SIG-M5 (cell line): ENCODE data around the gene LTV1.
"Not testable (repeated sequence)": the region's sequence is repeated elsewhere in the genome, so short reads cannot be mapped to it uniquely, and the experiment has no call there.

Experiments used
- DNase-seq: peaks from one replicate; lab custom pipeline; 2025; lab: John Stamatoyannopoulos, UW

The LTV1 gene

DNA sequence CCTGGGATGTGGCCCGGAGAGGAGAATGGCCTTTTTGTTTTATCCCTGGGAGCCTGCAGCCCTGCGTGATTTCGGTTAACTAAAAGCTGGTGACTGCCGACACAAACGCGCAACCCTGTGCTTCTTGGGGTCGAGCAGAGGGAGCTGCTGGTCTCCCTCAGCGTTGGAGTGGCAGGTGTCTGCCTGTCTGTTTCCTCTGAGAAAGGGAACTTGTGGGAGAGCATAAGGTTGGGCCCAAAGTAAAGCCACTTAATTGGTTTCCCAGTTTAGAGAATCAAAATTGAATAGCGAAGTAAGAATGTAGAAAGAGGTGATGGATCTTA, 500 bp downstream of the LTV1 start:
- DNase-seq: no peak

DNA sequence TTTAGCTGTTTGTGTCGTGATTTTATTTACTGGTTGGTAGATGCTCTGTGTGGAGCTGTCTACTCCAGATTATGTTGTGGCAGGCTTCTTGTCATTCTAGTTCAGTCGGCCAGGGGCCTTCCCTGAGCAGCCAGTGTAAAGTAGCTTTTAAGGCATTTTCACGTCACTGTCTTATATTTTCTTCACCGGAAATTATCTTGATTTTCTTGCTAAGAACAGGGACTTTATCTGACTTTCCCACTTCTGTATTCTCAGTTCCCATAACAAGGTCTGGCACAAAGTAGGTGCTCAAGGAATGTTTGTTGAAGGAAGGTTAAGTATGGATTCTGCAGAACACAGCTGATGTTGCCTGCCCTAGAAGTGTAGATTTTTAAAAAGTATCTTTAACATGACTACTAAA, 868 bp downstream of the LTV1 start:
- no peak for DNase-seq

DNA sequence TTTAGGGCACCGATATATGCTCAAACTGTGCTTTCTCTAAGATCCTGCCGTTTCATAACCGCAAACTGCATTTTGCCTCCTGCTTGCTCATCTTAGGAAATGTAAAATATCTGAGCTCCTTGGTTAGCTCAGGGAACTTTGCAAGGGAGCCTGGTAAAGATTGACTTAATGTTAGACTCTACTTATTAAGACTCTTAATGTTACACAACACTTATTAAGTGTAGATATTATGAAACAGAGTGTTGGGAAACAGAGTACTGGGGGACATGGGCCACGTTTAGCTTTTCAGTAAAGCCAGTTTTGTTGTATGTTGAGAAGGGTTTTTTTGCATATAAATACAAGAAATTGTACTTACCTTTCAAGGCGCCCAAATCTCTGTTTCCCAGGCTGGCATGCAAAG, 1.9 kb downstream of the LTV1 start:
- DNase-seq: no peak

DNA sequence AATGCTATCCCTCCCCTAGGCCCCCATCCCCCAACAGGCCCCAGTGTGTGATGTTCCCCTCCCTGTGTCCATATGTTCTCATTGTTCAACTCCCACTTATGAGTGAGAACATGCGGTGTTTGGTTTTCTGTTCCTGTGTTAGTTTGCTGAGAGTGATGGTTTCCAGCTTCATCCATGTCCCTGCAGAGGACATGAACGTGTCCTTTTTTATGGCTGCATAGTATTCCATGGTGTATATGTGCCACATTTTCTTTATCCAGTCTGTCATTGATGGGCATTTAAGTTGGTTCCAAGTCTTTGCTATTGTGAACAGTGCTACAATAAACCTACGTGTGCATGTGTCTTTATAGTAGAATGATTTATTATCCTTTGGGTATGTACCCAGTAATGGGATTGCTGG, 8.6 kb downstream of the LTV1 start:
- not testable (repeated sequence) for DNase-seq

DNA sequence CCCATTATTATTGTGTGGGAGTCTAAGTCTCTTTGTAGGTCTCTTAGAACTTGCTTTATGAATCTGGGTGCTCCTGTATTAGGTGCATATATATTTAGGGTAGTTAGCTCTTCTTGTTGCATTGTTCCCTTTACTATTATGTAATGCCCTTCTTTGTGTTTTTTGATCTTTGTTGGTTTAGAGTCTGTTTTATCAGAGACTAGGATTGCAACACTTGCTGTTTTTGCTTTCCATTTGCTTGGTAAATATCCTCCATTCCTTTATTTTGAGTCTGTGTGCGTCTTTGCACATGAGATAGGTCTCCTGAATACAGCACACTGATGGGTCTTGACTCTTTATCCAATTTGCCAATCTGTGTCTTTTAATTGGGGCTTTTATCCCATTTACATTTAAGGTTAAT, 11.9 kb downstream of the LTV1 start:
- DNase-seq: not testable (repeated sequence)

DNA sequence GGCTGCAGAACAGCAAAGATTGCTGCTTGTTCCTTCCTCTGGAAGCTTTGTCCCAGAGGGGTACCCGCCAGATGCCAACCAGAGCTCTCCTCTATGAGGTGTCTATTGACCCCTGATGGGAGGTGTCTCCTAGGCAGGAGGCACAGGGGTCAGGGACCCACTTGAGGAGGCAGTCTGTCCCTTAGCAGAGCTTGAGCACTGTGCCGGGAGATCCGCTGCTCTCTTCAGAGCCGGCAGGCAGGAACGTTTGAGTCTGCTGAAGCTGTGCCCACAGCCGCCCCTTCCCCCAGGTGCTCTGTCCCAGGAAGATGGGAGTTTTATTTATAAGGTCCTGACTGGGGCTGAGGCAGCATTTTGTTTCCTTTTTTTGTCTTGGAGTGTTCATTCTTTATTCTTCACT, 13.6 kb downstream of the LTV1 start:
- not testable (repeated sequence) for DNase-seq

DNA sequence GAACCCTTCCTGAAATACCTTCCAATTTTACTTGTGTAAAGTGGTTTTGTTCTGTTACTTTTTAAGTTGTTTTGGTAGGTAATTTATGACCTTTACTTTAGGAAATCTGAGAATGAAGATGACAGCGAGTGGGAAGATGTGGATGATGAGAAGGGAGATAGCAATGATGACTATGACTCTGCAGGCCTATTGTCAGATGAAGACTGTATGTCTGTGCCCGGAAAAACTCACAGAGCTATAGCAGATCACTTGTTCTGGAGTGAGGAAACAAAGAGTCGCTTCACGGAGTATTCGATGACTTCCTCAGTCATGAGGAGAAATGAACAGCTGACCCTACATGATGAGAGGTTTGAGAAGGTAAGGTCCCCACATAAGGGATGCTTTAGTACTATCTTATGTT, 14.5 kb downstream of the LTV1 start:
- no peak for DNase-seq

DNA sequence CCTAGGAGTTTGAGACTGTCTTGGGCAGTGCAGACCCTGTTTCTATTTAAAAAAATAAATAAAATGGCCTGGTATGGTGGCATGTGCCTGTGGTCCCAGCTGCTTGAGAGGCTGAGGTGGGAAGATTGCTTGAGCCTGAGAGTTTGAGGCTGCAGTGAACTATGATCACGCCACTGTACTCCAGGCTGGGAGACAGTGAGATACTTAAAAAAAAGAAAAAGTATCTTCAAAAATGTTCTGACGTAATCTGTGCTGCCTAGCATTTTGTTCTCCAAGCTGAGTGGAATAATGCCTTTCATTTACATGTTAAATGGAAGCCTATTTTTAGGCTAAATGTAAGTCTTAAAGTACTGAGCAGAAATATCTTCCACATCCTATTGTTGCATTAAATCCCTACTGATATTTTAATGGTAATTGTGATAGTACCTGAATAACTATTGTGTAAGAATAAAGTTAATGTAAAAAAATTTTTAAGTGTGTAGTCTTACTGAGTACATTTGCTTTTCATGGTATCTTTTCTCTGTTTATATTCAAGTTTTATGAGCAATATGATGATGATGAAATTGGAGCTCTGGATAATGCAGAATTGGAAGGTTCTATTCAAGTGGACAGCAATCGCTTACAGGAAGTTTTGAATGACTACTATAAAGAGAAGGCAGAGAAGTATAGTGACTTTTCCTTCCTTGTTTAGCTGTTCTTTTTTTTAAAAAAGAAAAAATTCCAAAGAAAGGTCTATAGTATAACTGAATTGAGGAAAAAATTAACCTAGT, 16.9 kb downstream of the LTV1 start:
- DNase-seq: no peak

DNA sequence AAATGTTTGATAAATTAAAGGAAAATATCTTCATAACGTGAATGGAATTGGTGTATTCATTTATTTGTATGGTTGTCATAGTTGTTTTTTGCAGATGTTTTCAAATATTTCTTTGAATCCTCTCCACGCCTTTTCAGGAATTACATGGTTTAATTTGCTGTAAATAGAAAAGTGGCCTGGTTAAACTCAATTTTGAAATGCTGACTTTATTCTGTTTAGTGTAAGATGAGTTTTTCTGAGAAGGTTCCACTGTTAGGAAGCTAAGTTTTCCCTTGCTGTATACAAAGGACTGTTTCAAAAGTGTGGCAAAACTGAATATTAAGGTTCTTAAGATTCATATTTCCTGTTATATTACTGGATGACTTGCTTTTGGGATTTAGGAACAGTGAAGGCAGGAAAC, 20.6 kb downstream of the LTV1 start:
- no peak for DNase-seq

DNA sequence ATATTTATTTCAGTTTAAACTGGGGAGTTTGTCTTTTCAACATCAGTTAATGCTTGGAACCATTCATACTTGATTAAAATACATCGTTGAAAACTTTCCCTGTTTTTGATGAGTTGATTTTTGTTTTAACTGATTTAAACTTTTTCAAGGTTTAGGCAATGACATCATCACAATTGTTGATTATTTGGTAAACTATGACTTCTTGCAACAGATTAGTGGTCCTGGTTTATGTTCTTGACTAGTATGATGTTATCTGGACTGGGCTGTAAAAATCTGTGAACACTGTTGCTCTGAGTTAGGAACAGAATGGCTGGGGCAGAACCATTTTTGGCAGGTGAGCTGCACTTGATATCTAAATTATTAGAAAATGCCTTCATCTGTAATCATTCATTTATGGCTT, 21.1 kb downstream of the LTV1 start, which contains the start of gene ZC2HC1B:
TSS of gene ZC2HC1B (plus strand) at position 241 of the 400 bp plus-strand sequence. CDS start at position 307, 66 bp downstream.
- DNase-seq: no peak

DNA sequence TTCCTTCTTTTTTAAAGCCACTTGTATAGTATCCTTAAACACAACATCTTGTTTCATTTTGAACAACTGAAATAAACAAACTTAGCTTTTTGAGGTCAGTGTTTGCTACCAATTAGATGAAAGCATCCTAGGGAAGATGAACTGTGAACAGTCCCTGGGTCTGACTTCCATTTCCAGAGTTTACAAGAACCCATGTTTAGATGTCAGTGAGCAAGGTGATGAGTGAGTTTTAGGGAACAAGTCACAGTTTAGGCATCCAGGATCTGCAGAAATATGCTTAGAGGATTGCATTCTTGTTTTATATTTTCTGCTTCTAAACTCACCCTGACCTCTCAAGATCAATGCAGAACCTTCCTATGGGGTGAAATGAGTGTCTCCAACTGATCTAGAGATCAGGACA, 24.1 kb downstream of the LTV1 start:
- no peak for DNase-seq

DNA sequence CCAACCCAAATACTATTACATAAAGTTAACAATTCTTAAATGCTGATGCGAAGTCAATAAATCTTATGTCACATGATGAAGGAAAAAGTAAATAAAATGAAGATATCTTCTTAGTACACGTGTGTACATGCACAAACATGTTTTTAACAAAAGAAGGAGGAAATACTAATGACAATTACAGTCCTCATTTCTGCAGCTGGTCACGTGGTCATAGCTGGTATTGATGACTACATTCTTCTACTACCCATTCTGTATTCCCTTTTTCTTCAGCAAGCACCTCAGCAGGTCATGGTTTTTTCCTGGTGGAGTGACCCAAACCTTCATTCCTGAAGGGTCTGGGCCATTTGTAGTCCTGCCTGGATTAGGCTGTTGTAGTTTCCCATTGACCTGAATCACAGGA, 25.7 kb downstream of the LTV1 start:
- not testable (repeated sequence) for DNase-seq

DNA sequence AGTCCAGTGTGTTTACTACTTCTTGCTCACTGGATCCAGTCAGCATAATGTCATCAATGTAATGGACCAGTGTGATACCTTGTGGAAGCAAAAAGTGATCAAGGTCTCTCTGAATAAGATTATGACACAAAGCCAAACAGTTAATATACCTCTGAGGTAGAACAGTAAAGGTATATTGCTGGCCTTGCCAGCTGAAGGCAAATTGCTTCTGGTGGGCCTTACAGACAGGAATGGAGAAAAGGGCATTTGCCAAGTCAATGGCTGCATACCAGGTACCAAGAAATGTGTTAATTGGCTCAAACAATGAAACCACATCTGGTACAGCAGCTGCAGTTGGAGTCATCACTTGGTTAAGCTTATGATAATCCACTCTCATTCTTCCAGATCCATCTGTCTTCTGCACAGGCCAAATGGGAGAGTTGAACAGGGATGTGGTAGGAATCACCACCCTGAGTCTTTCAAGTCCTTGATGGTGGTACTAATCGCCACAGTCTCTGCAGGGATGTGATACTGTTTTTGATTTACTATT, 28.1 kb downstream of the LTV1 start:
- DNase-seq: not testable (repeated sequence)

DNA sequence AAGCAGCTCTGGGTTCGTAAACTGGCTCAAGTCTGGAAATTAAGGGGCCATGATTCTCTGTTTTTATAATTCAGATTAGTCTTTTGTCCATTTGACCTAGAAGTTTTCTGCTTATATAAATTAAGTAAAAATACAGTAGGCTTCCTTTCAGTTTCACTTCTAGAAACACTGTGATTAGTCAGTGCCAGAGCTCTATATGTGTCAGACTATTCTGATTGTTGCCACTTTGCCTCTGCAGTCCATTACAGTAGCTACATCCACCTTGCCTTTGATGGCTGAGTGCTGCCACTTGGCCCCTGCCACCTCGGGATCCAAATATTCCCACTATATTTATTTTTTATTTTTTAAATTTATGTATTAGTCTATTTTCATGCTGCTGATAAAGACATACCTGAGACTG, 29.1 kb downstream of the LTV1 start:
- no peak for DNase-seq

DNA sequence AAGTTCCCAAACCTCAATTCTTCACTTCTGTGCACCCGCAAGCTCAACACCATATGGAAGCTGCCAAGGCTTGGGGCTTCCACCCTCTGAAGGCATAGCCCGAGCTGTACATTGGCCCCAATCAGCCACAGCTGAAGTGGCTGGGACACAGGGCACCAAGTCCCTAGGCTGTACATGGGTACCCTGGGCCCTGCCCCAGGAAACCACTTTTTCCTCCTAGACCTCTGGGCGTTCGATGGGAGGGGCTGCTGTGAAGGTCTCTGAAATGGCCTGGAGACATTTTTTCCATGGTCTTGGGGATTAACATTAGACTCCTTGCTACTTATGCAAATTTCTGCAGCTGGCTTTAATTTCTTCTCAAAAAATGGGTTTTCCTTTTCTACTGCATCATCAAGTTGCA, 30.5 kb downstream of the LTV1 start:
- DNase-seq: not testable (repeated sequence)

DNA sequence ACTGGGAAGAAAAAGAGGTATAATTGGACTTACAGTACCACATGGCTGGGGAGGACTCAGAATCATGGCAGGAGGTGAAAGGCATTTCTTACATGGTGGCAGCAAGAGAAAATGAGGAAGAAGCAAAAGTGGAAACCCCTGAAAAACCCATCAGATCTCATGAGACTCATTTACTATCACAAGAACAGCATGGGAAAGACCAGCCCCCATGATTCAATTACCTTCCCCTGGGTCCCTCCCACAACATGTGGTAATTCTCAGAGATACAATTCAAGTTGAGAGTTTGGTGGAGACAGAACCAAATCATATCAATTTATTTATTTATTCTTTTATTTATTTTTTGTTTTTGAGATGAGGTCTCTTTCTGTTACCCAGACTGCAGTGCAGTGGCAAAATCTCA, 31.4 kb downstream of the LTV1 start:
- DNase-seq: not testable (repeated sequence)

DNA sequence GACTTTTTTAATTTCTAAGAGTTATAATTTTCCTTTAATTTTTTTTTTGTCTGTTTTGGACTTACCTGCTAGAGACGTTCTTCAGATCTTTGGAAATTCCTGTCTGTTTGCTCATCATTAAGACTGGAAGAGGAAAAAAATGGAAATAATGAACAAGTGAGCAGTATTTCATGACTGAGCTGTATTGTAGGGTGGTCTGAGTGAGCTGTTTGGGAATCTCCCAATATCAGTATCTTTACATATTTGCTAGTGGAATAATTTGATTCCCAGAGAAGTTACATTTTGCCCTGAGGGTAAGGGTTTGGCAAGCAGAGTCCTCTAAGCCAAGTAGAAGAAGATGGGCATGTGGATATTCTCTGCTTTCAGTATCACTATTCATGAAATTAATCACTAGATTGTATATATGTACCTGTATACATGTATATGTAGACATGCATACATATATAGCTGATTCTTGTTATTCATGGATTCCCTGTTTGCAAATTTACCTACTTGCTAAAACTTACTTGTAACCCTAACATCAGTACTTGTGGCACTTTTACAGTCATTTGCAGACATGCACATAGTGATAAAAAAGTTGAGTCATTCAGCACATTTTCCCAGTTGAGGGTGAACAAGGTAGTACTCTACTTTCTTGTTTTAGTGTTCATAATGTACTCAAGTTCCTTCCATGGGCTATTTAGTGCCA, 34.6 kb downstream of the LTV1 start:
- no peak for DNase-seq

DNA sequence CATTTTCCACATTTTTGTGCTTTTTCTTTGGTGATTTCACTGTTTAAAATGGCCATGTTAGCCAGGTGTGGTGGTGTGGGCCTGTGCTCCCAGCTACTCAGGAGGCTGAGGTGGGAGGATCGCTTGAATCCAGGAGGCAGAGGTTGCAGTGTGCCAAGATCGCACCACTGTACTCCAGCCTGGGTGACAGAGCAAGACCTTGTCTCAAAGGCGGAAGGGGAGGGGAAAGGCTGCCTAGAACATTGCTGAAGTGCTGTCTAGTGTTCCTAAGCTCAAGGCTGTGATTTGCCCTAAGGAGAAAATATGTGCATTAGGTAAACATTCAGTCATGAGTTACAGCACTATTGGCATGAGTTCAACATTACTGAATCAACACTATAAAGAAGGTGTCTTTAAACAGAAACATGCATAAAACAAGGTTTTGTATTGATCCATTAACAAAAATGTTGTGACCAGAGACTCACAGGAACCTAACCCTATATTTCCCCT, 35.2 kb downstream of the LTV1 start:
- no peak for DNase-seq

DNA sequence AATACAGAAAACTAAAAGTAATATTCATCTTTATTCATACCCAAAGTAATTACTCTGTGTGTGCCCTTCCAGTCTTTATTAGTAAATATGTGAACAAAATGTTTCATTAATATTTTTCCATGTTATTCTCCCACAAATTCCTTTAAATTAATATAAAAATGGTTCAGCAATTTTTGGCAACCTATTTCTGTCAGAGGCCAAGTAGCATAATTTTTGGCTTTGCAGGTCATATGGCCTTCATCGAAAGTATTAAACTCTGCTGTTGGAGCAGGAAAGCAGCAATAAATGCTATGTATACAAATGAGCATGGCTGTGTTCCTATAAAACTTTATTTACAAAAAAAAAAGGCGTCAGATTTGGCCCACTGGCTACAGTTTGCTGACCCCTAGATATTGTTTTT, 37.3 kb downstream of the LTV1 start:
- DNase-seq: no peak

DNA sequence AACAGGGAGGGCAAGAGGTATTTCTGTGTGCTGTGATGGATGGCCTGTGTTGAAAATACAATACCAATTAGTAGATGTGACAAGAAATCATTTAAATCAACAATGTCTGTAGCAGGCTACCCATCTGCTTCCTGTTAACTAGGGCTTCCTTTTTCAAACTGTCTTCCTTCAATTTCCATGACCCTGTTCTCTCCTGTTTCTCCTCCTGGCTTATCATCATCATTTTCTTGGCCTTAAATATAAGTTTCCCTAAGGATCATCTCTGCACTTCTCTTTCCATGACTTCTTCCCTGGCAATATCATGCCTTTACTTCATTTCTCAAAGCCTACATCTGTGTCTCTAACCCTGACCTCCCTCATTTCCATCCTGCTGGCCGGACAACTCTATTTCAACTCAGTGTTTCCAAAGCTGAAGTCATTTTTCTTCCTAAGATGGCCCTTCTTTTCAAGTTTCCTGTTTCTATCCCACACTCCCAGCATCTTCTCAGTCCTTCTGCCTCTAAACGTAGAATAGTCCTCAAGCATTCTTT, 39.3 kb downstream of the LTV1 start:
- DNase-seq: no peak

DNA sequence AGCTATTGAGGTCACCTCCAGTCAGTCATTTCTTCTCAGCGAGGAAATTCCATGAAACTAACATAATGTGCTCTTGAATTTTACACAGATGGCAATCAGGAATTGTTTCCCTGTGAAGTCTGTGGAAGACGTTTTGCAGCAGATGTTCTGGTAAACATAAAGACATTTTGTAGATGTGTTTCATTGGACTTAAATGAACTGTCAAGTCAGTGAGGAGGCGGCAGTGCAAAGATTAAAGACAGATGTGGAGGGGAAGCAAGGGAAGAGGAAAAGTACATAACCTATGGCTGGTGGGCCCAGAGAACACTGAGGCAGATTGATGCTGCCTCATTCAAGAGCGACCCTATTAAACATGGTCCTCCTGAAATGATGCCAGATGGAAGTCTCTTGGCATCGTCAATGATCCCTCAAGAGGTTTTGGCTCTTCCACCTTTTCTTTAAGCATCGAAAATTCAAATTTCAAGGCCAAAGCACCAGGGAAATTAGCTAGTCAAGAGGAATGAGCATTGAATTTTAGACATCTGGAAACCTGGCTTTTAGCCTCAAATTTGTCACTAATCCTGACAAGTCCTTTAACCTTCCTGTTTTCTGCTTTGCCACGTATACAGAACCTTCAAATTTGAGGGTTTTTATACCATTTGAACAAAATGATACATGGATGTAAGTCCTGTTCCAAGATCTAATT, 41.2 kb downstream of the LTV1 start:
- no peak for DNase-seq

DNA sequence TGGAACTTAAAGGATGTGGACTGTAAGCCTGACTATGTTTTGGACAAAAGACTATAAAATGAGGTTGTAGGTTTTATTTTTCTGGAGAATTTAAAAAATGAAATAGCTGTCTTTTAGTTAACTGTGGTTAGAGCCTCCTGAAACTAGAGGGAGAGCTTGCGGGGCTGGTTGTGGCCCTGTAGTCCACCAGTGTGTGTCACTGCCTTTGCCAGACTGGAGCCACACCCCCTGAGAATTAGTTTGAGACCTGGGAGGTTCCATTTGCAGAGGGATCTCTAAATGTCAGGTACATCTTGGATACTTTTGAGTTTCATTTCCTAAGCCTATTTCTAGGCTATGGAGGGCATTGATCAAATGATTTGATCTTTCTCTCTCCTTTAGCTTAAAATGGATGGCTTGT, 42.0 kb downstream of the LTV1 start:
- no peak for DNase-seq

DNA sequence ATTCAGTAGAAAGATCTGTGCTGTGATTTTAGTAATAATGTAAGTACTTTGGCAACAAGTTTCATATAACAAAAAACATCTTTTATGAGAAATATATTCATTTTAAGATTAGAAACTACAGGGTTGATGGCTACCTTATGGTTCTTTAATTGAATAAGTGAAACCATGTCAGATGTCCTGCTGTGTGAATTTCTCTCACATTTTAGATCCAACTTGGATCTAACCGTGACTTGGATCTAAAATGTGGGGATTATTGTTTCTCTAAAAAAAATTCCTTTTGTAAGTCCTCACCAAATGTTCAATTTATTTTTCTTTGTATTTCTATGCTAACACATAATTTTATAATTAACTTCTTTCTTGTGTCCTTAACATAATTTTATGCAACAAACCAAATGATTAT, 51.5 kb downstream of the LTV1 start:
- DNase-seq: no peak
